ENCODE measurements around the gene AOPEP. TPM values are rescaled to one million over a fixed set of nuclear protein-coding genes. Genes with fewer than 3 reads are reported as not detected.

The AOPEP gene
- total and polyA plus RNA-seq, 4 donors, result 29.0 to 121 (median 60.0) TPM

DNA sequence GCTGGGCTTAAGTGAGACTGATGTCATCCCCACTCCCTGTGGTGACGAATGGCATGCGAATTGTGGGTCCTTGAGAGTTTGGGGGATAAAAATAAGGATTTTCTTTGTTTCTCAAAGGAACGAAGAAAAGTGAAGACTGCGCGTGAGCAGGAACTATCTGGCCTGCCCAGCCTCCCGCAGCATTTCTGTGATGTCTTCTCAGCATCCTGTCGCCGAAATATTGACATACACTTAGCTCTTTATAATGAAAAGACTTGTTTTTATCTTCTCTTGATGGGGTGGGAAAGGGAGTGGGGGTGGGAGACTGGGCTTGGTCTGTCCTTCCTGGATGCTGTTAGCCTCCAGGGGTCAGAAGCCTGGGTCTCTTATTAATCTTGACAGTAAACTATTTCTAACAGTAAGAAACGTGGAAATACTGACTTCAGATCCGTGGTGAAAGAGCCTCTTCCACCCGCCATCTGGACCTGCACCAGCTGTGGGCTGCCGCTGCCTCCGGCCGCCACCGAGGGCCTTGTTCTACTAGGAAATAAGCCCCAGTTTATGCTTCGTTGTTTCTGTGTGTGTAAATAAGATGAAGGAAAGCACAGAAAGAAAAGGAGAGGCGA is 351.4 kb downstream of the AOPEP start:
- H3K4me1 ChIP-seq (ENCODE audit: control insufficient read depth in 5 of 5, insufficient read depth in 5 of 5, low read length in 5 of 5), result peaks cover 5 to 37% (median 19%) of the 10 kb centered on the region in 5 donors
- peak overlapping the region in 1 of 2 donors; percentile 28 for H3K27ac ChIP-seq (ENCODE audit: low read depth in 1 of 2, low read length in 1 of 2)
- TF ChIP-seq, protein P1, sequence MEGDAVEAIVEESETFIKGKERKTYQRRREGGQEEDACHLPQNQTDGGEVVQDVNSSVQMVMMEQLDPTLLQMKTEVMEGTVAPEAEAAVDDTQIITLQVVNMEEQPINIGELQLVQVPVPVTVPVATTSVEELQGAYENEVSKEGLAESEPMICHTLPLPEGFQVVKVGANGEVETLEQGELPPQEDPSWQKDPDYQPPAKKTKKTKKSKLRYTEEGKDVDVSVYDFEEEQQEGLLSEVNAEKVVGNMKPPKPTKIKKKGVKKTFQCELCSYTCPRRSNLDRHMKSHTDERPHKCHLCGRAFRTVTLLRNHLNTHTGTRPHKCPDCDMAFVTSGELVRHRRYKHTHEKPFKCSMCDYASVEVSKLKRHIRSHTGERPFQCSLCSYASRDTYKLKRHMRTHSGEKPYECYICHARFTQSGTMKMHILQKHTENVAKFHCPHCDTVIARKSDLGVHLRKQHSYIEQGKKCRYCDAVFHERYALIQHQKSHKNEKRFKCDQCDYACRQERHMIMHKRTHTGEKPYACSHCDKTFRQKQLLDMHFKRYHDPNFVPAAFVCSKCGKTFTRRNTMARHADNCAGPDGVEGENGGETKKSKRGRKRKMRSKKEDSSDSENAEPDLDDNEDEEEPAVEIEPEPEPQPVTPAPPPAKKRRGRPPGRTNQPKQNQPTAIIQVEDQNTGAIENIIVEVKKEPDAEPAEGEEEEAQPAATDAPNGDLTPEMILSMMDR (IDR thresholded peaks at IDR 0.05; ENCODE audit: control extremely low read depth, extremely low read depth), result no peak
- DNase-seq, result peak; percentile 59 to 70 (median 62)
- no peaks in the 10 kb centered on the region for H3K27me3 ChIP-seq (ENCODE audit: control insufficient read depth in 3 of 3, insufficient read depth in 3 of 3, low read length in 2 of 3)
- H3K9me3 ChIP-seq (ENCODE audit: control insufficient read depth in 4 of 4, insufficient read depth in 3 of 4, low read length in 3 of 4), result peaks cover 0 to 4% (median 0%) of the 10 kb centered on the region in 4 donors
- 75 to 81% methylated on average over 17 of the region's 17 CpGs for WGBS, 2 donors
- ATAC-seq (ENCODE audit: insufficient read depth, low FRiP score), result no peak
- peak overlapping the region in 1 of 2 donors; percentile 61 for H3K9ac ChIP-seq (ENCODE audit: insufficient read depth in 1 of 2, low read length in 2 of 2)
- peaks cover 6 to 34% (median 28%) of the 10 kb centered on the region in 4 donors for H3K36me3 ChIP-seq (ENCODE audit: control insufficient read depth in 4 of 4, insufficient read depth in 4 of 4, low read length in 4 of 4)
- no peak overlapping the region for H3K4me3 ChIP-seq

DNA sequence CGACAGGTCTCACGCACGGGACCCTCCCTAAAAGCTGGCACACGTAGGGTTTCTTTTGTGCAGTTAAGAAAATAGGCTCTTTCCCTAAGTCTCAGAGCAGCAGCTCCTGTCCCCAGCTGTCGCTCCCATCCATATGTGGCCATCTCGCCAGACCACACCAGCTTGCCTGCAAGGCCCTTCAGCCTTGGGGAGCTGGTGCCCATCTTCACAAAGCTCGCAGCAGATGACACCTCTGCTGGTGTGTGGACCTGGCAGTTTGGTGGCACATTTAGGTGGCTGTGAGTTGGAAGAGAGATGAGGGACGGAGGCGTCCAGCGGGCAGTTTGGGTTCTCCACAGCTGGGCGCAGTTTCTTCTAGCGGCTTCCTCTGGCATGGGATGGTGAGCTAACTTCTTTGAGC is 352.0 kb downstream of the AOPEP start:
- peak in 2 of 3 donors; percentile 38 to 45 for DNase-seq
- H3K4me1 ChIP-seq (ENCODE audit: control insufficient read depth in 5 of 5, insufficient read depth in 5 of 5, low read length in 5 of 5), result peaks cover 5 to 37% (median 20%) of the 10 kb centered on the region in 5 donors
- no peak for ATAC-seq (ENCODE audit: insufficient read depth, low FRiP score)
- peak overlapping the region in 1 of 2 donors; percentile 61 for H3K9ac ChIP-seq (ENCODE audit: insufficient read depth in 1 of 2, low read length in 2 of 2)
- H3K27me3 ChIP-seq (ENCODE audit: control insufficient read depth in 3 of 3, insufficient read depth in 3 of 3, low read length in 2 of 3), result no peaks in the 10 kb centered on the region
- TF ChIP-seq, protein P1 (IDR thresholded peaks at IDR 0.05; ENCODE audit: control extremely low read depth, extremely low read depth), result no peak
- no peak overlapping the region for H3K4me3 ChIP-seq
- H3K9me3 ChIP-seq (ENCODE audit: control insufficient read depth in 4 of 4, insufficient read depth in 3 of 4, low read length in 3 of 4), result peaks cover 0 to 7% (median 0%) of the 10 kb centered on the region in 4 donors
- WGBS, 2 donors, result 73 to 81% methylated on average over 12 of the region's 12 CpGs
- peak overlapping the region; percentile 42 to 65 for H3K27ac ChIP-seq (ENCODE audit: low read depth in 1 of 2, low read length in 1 of 2)
- H3K36me3 ChIP-seq (ENCODE audit: control insufficient read depth in 4 of 4, insufficient read depth in 4 of 4, low read length in 4 of 4), result peaks cover 6 to 40% (median 34%) of the 10 kb centered on the region in 4 donors

DNA sequence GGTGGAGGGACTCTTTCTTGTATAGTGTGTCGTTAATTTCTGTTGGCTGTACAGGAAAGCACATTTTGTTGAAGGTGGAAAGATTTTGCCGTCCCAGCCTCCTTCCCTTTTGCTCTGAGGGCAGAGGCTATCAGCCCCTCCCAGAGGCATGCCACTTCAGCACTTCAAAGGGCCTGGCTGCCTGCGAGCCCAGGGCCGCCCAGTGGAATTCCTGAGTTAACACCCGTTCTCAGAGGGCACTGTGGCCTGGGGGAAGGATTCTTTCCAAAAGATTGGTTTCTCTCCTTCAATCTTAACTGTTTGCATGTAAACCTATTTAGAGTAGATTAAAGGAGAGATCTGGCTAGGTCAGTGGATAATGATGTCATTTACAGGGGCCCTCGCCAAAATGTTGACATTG is 352.4 kb downstream of the AOPEP start:
- DNase-seq (peak; percentile 55 to 63 (median 63)), ATAC-seq (ENCODE audit: insufficient read depth, low FRiP score) (peak; percentile 61)
- H3K4me3 ChIP-seq, result no peak overlapping the region
- peak overlapping the region; percentile 42 to 65 for H3K27ac ChIP-seq (ENCODE audit: low read depth in 1 of 2, low read length in 1 of 2)
- WGBS, 2 donors, result 47 to 78% methylated on average over 6 of the region's 6 CpGs
- peaks cover 0 to 7% (median 0%) of the 10 kb centered on the region in 4 donors for H3K9me3 ChIP-seq (ENCODE audit: control insufficient read depth in 4 of 4, insufficient read depth in 3 of 4, low read length in 3 of 4)
- peaks cover 6 to 42% (median 36%) of the 10 kb centered on the region in 4 donors for H3K36me3 ChIP-seq (ENCODE audit: control insufficient read depth in 4 of 4, insufficient read depth in 4 of 4, low read length in 4 of 4)
- no peaks in the 10 kb centered on the region for H3K27me3 ChIP-seq (ENCODE audit: control insufficient read depth in 3 of 3, insufficient read depth in 3 of 3, low read length in 2 of 3)
- H3K4me1 ChIP-seq (ENCODE audit: control insufficient read depth in 5 of 5, insufficient read depth in 5 of 5, low read length in 5 of 5), result peaks cover 5 to 37% (median 19%) of the 10 kb centered on the region in 5 donors
- TF ChIP-seq, protein P1 (IDR thresholded peaks at IDR 0.05; ENCODE audit: control extremely low read depth, extremely low read depth), result no peak
- peak overlapping the region in 1 of 2 donors; percentile 61 for H3K9ac ChIP-seq (ENCODE audit: insufficient read depth in 1 of 2, low read length in 2 of 2)
